HepG2 (cell line): Measurements from ENCODE around the gene KLHDC8B. TPM values are rescaled to one million over a fixed set of nuclear protein-coding genes. Genes with fewer than 3 reads are reported as not detected.
A peak's percentile ranks its signal among the peaks of the same experiment; 100 is the strongest.

Experiments
- FLYWCH1 ChIP-seq: sonication (generic); formaldehyde crosslinking; IDR thresholded peaks from 2 replicates; pipeline ENCODE4 v1.8.1; 2023; ENCODE audit warnings: mild to moderate bottlenecking, missing genetic modification reagents
- GATA4 ChIP-seq: sonication (generic); IDR thresholded peaks from 2 replicates; pipeline ENCODE4 v1.6.1; 2016; ENCODE audit warnings: antibody characterized with exemption, low read depth, borderline replicate concordance
- GZF1 ChIP-seq: sonication (generic); formaldehyde crosslinking; IDR thresholded peaks from 2 replicates; pipeline ENCODE4 v1.5.1; 2020; ENCODE audit warnings: mild to moderate bottlenecking, missing genetic modification reagents
- HINFP ChIP-seq: sonication (generic); formaldehyde crosslinking; IDR thresholded peaks from 2 replicates; pipeline ENCODE4 v1.4.0; 2020; ENCODE audit warnings: low read depth, mild to moderate bottlenecking, missing genetic modification reagents
- POLR2G ChIP-seq: fragments of 200-400 bp; formaldehyde crosslinking; IDR thresholded peaks from 2 replicates; pipeline ENCODE4 v1.6.1; 2018; ENCODE audit warnings: mild to moderate bottlenecking, low read depth, low read length, moderate library complexity
- ZNF552 ChIP-seq: sonication (generic); formaldehyde crosslinking; IDR thresholded peaks from 2 replicates; pipeline ENCODE4 v1.9.0; 2022; ENCODE audit warnings: missing genetic modification reagents, mild to moderate bottlenecking, borderline replicate concordance
- polyA plus RNA-seq, 8 experiments: library from polyadenylated mRNA; depleted of rRNA in 3 of 8; stranded (reverse) in 7 of 8; unstranded in 1 of 8; fragments of >200 nt; fragmentation: Illumina TruSeq in 4 of 8; extraction: Trizol in 4 of 8; gene quantifications; 2 replicates each; pipeline versions ENCODE4 v1.2.1 to v1.2.3, GENCODE V29; 2011 to 2016; ENCODE audit warnings: low read depth in 4 of 8, missing spikeins in 1 of 8, mixed read lengths in 1 of 8; ENCODE audit not compliant: insufficient read depth in 1 of 8
- total RNA-seq, 5 experiments: library from RNA; depleted of rRNA; stranded (reverse); fragments of >200 nt; fragmentation: Illumina TruSeq; extraction: Trizol; gene quantifications; 2 replicates each; pipeline ENCODE4 v1.2.3, GENCODE V29; 2016; ENCODE audit warnings: low read depth in 1 of 5
- TF ChIP-seq, protein P1 (sequence below): sonication (generic); formaldehyde crosslinking; IDR thresholded peaks from 2 replicates; pipeline ENCODE4 v1.4.0; 2020; ENCODE audit warnings: missing genetic modification reagents
- TF ChIP-seq, protein P2 (sequence below), 2 experiments: sonication (generic) in 1 of 2; formaldehyde crosslinking in 1 of 2; IDR thresholded peaks; 2 replicates each; pipeline versions ENCODE4 v1.6.1 to v1.9.0; 2014 to 2022; ENCODE audit warnings: antibody characterized with exemption in 1 of 2, borderline replicate concordance in 1 of 2, inconsistent platforms in 1 of 2, low read depth in 1 of 2, missing genetic modification reagents in 1 of 2
- TF ChIP-seq, protein P3 (sequence below): sonication (generic); formaldehyde crosslinking; IDR thresholded peaks from 2 replicates; pipeline ENCODE4 v1.4.0; 2020; ENCODE audit warnings: missing genetic modification reagents, borderline replicate concordance
- TF ChIP-seq, protein P4 (sequence below): sonication (generic); formaldehyde crosslinking; IDR thresholded peaks from 2 replicates; pipeline ENCODE4 v1.8.1; 2023; ENCODE audit warnings: mild to moderate bottlenecking, missing genetic modification reagents
- TF ChIP-seq, protein P5 (sequence below): fragments of 450-650 bp; IDR thresholded peaks from 2 replicates; pipeline ENCODE4 v1.6.1; 2017; ENCODE audit warnings: mild to moderate bottlenecking

KLHDC8B gene
- total and polyA plus RNA-seq, 2 of the 13 experiments (the other 11 are each of a cell fraction or from before 2014, with no cell fraction given), result 17.2 to 17.8 TPM

DNA sequence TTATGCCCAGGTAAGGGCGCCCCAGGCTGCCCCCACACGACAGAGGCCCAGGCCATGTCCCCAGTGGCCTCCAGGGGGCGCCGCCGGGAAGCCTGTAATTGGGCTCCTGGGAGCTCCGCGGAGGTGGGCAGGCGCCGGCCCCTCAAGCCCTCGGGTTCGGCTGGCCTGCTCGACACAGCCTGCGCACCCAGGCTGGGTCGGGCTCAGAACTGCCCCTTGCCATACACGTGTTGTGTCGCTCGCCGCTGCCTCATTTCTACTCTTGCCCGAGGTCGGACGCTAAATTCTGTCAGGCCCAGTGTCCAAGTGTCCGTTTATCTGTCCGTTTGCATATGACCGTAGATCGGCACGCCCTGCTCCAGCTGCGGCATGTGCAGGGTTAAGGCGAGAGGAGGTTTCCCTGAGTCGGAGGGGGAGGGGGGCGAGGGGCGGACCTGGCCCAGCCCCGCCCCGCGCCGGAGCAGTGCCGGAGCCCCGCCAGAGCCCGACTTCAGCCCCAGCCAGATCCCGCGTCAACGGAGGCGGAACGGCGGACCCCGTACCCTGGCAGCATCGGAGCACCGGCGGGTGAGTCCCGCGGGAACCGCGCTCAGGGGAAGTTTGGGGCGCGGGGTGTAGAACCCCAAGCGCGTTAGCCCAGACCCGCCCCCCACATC lies at the start of gene KLHDC8B (continued):
- TF ChIP-seq FLYWCH1 (no peak), ZNF552 (no peak), GATA4 (no peak), HINFP (0 out of 2 replicates have a peak, but pooled peaks have one; percentile 21), POLR2G (peak; percentile 54; the same call in 1 of the 2 replicates), GZF1 (CRISPR knock-in tag) (no peak)
- TF ChIP-seq, protein P1, sequence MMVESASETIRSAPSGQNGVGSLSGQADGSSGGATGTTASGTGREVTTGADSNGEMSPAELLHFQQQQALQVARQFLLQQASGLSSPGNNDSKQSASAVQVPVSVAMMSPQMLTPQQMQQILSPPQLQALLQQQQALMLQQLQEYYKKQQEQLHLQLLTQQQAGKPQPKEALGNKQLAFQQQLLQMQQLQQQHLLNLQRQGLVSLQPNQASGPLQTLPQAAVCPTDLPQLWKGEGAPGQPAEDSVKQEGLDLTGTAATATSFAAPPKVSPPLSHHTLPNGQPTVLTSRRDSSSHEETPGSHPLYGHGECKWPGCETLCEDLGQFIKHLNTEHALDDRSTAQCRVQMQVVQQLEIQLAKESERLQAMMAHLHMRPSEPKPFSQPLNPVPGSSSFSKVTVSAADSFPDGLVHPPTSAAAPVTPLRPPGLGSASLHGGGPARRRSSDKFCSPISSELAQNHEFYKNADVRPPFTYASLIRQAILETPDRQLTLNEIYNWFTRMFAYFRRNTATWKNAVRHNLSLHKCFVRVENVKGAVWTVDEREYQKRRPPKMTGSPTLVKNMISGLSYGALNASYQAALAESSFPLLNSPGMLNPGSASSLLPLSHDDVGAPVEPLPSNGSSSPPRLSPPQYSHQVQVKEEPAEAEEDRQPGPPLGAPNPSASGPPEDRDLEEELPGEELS (CRISPR knock-in tag), result no peak
- TF ChIP-seq, protein P2, sequence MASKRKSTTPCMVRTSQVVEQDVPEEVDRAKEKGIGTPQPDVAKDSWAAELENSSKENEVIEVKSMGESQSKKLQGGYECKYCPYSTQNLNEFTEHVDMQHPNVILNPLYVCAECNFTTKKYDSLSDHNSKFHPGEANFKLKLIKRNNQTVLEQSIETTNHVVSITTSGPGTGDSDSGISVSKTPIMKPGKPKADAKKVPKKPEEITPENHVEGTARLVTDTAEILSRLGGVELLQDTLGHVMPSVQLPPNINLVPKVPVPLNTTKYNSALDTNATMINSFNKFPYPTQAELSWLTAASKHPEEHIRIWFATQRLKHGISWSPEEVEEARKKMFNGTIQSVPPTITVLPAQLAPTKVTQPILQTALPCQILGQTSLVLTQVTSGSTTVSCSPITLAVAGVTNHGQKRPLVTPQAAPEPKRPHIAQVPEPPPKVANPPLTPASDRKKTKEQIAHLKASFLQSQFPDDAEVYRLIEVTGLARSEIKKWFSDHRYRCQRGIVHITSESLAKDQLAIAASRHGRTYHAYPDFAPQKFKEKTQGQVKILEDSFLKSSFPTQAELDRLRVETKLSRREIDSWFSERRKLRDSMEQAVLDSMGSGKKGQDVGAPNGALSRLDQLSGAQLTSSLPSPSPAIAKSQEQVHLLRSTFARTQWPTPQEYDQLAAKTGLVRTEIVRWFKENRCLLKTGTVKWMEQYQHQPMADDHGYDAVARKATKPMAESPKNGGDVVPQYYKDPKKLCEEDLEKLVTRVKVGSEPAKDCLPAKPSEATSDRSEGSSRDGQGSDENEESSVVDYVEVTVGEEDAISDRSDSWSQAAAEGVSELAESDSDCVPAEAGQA (IDR thresholded peaks at IDR 0.05; ENCODE audit: low read depth), result no peak
- TF ChIP-seq, protein P2 (CRISPR knock-in tag; IDR thresholded peaks at IDR 0.05; ENCODE audit: borderline replicate concordance), result no peak
- TF ChIP-seq, protein P3, sequence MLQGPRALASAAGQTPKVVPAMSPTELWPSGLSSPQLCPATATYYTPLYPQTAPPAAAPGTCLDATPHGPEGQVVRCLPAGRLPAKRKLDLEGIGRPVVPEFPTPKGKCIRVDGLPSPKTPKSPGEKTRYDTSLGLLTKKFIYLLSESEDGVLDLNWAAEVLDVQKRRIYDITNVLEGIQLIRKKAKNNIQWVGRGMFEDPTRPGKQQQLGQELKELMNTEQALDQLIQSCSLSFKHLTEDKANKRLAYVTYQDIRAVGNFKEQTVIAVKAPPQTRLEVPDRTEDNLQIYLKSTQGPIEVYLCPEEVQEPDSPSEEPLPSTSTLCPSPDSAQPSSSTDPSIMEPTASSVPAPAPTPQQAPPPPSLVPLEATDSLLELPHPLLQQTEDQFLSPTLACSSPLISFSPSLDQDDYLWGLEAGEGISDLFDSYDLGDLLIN, result no peak
- TF ChIP-seq, protein P4, sequence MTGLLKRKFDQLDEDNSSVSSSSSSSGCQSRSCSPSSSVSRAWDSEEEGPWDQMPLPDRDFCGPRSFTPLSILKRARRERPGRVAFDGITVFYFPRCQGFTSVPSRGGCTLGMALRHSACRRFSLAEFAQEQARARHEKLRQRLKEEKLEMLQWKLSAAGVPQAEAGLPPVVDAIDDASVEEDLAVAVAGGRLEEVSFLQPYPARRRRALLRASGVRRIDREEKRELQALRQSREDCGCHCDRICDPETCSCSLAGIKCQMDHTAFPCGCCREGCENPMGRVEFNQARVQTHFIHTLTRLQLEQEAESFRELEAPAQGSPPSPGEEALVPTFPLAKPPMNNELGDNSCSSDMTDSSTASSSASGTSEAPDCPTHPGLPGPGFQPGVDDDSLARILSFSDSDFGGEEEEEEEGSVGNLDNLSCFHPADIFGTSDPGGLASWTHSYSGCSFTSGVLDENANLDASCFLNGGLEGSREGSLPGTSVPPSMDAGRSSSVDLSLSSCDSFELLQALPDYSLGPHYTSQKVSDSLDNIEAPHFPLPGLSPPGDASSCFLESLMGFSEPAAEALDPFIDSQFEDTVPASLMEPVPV (CRISPR knock-in tag), result 0 out of 2 replicates have a peak, but pooled peaks have one; percentile 12
- TF ChIP-seq, protein P5, sequence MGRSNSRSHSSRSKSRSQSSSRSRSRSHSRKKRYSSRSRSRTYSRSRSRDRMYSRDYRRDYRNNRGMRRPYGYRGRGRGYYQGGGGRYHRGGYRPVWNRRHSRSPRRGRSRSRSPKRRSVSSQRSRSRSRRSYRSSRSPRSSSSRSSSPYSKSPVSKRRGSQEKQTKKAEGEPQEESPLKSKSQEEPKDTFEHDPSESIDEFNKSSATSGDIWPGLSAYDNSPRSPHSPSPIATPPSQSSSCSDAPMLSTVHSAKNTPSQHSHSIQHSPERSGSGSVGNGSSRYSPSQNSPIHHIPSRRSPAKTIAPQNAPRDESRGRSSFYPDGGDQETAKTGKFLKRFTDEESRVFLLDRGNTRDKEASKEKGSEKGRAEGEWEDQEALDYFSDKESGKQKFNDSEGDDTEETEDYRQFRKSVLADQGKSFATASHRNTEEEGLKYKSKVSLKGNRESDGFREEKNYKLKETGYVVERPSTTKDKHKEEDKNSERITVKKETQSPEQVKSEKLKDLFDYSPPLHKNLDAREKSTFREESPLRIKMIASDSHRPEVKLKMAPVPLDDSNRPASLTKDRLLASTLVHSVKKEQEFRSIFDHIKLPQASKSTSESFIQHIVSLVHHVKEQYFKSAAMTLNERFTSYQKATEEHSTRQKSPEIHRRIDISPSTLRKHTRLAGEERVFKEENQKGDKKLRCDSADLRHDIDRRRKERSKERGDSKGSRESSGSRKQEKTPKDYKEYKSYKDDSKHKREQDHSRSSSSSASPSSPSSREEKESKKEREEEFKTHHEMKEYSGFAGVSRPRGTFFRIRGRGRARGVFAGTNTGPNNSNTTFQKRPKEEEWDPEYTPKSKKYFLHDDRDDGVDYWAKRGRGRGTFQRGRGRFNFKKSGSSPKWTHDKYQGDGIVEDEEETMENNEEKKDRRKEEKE, result no peak
